K562 (cell line): ENCODE measurements around the gene POR. TPM values are rescaled to one million over a fixed set of nuclear protein-coding genes. Genes with fewer than 3 reads are reported as not detected.

Experiments
- ATF3 ChIP-seq, 2 experiments: fragments of 450-650 bp in 1 of 2; sonication (generic) in 1 of 2; formaldehyde crosslinking in 1 of 2; IDR thresholded peaks in 1 of 2; conservative IDR thresholded peaks in 1 of 2; 2 replicates each; pipeline versions ENCODE4 v1.6.1 to v1.8.1; 2016 to 2023; ENCODE audit warnings: mild to moderate bottlenecking in 2 of 2, moderate library complexity in 2 of 2, inconsistent platforms in 1 of 2, missing genetic modification reagents in 1 of 2
- DMBX1 ChIP-seq: fragments of 250-450 bp; sonication (Bioruptor Pico); IDR thresholded peaks from 2 replicates; pipeline ENCODE4 v1.8.0; 2022; ENCODE audit warnings: inconsistent platforms, mild to moderate bottlenecking, moderate library complexity, borderline replicate concordance
- ETV5 ChIP-seq: sonication (generic); formaldehyde crosslinking; IDR thresholded peaks from 2 replicates; pipeline ENCODE4 v1.4.0; 2020; ENCODE audit warnings: low read depth, mild to moderate bottlenecking, missing genetic modification reagents
- FUS ChIP-seq: fragments of 200-400 bp; formaldehyde crosslinking; optimal IDR thresholded peaks from 2 replicates; pipeline ENCODE3; 2017; ENCODE audit warnings: low read depth, low read length
- KAT2B ChIP-seq: IDR thresholded peaks from one replicate; pipeline ENCODE4 v1.6.1; 2012; ENCODE audit warnings: low read depth, mild to moderate bottlenecking, control low read depth, inconsistent platforms, low read length, moderate library complexity
- MCM3 ChIP-seq: fragments of 450-650 bp; IDR thresholded peaks from 2 replicates; pipeline ENCODE4 v1.6.1; 2016
- MNT ChIP-seq, 2 experiments: fragments of 450-650 bp; conservative IDR thresholded peaks; 2 replicates each; pipeline ENCODE4 v1.6.1; 2017; ENCODE audit warnings: mild to moderate bottlenecking in 2 of 2, moderate library complexity in 2 of 2
- NELFE ChIP-seq: IDR thresholded peaks from 2 replicates; pipeline ENCODE4 v1.6.1; 2011; ENCODE audit warnings: mild to moderate bottlenecking; ENCODE audit not compliant: insufficient read depth, insufficient read length
- NEUROD1 ChIP-seq: fragments of 150-350 bp; IDR thresholded peaks from 2 replicates; pipeline ENCODE4 v1.6.1; 2014; ENCODE audit warnings: borderline replicate concordance, low read length, low read depth; ENCODE audit not compliant: partially characterized antibody
- NFE2 ChIP-seq: IDR thresholded peaks from 2 replicates; pipeline ENCODE4 v1.6.1; 2014; ENCODE audit warnings: antibody characterized with exemption, low read depth
- POLR2B ChIP-seq: fragments of 450-650 bp; IDR thresholded peaks from 2 replicates; pipeline ENCODE4 v1.6.1; 2018; ENCODE audit warnings: low read depth; ENCODE audit not compliant: partially characterized antibody
- POLR3A ChIP-seq: IDR thresholded peaks from 2 replicates; pipeline ENCODE4 v1.6.1; 2011; ENCODE audit warnings: borderline replicate concordance, mild to moderate bottlenecking, moderate library complexity; ENCODE audit not compliant: insufficient read length, insufficient read depth; ENCODE audit errors: extremely low read depth
- TOE1 ChIP-seq, 2 experiments: fragments of 450-650 bp in 1 of 2; sonication (generic) in 1 of 2; formaldehyde crosslinking in 1 of 2; IDR thresholded peaks; 2 replicates each; pipeline versions ENCODE4 v1.7.1 to v1.8.0; 2016 to 2022; ENCODE audit warnings: borderline replicate concordance in 2 of 2, mild to moderate bottlenecking in 2 of 2, antibody characterized with exemption in 1 of 2, inconsistent platforms in 1 of 2, low read depth in 1 of 2, missing genetic modification reagents in 1 of 2, moderate library complexity in 1 of 2
- TSC22D4 ChIP-seq: fragments of 450-650 bp; IDR thresholded peaks from 2 replicates; pipeline ENCODE4 v1.6.1; 2016; ENCODE audit warnings: missing genetic modification characterization, missing biosample characterization, control low read depth
- ZBTB12 ChIP-seq: fragments of 250-450 bp; sonication (Bioruptor Pico); IDR thresholded peaks from 2 replicates; pipeline ENCODE4 v1.4.0; 2020
- ZBTB8A ChIP-seq: fragments of 450-650 bp; IDR thresholded peaks from 2 replicates; pipeline ENCODE4 v1.6.1; 2018; ENCODE audit warnings: mild to moderate bottlenecking, moderate library complexity; ENCODE audit not compliant: partially characterized antibody
- ZNF146 ChIP-seq: IDR thresholded peaks from one replicate; pipeline ENCODE4 v1.6.1; 2018; ENCODE audit warnings: missing compliant biosample characterization; ENCODE audit not compliant: unreplicated experiment
- ZNF584 ChIP-seq: fragments of 200-800 bp; sonication (Bioruptor generic); IDR thresholded peaks from 2 replicates; pipeline ENCODE4 v1.6.1; 2016; ENCODE audit warnings: low read depth, mild to moderate bottlenecking, missing genetic modification characterization, missing compliant biosample characterization
- ZNF764 ChIP-seq: fragments of 250-450 bp; sonication (Bioruptor Pico); IDR thresholded peaks from 2 replicates; pipeline ENCODE4 v1.4.0; 2020; ENCODE audit warnings: low read depth, mild to moderate bottlenecking, moderate library complexity
- polyA plus RNA-seq, 8 experiments: library from polyadenylated mRNA; depleted of rRNA in 4 of 8; stranded (reverse) in 5 of 8; unstranded in 3 of 8; fragments of >200 nt; fragmentation: Nextera tagmentation in 2 of 8; fragmentation: Illumina TruSeq in 1 of 8; extraction: Ambion mirVana in 2 of 8; extraction: Trizol in 1 of 8; gene quantifications; 2 replicates each; pipeline versions ENCODE4 v1.2.1 to v1.2.3, GENCODE V29; 2011 to 2014; ENCODE audit warnings: inconsistent platforms in 1 of 8, missing spikeins in 1 of 8
- total RNA-seq, 7 experiments: library from RNA; depleted of rRNA in 6 of 7; stranded (reverse); fragments of >200 nt in 6 of 7; fragmentation: Illumina TruSeq in 2 of 7; extraction: Trizol in 2 of 7; gene quantifications; 2 replicates each; pipeline versions ENCODE4 v1.2.1 to v1.2.3, GENCODE V29; 2011 to 2021; ENCODE audit warnings: low replicate concordance in 1 of 7
- TF ChIP-seq, protein P1 (sequence below), 3 experiments: IDR thresholded peaks in 2 of 3; conservative IDR thresholded peaks in 1 of 3; 2 replicates each; pipeline ENCODE4 v1.5.1; 2011 to 2012; ENCODE audit warnings: low read length in 3 of 3, mild to moderate bottlenecking in 3 of 3, control low read depth in 2 of 3, improper control_type of control experiment in 1 of 3, inconsistent platforms in 1 of 3, low read depth in 1 of 3, mixed read lengths in 1 of 3, moderate library complexity in 1 of 3; ENCODE audit not compliant: insufficient read depth in 2 of 3
- TF ChIP-seq, protein P2 (sequence below): fragments of 450-650 bp; IDR thresholded peaks from 2 replicates; pipeline ENCODE4 v1.6.1; 2014; ENCODE audit warnings: low read depth, mild to moderate bottlenecking, moderate library complexity, borderline replicate concordance

Gene POR
- total and polyA plus RNA-seq, 9 of the 15 experiments (the other 6 are each of a cell fraction or from before 2014, with no cell fraction given) = 4.7 to 142 (median 40.8) TPM

GRCh38 chr7:75880242-75880641, 34.7 kb upstream of the POR start (continued):
- TF ChIP-seq ZNF584 = no peak
- no peak for TF ChIP-seq TOE1 (IDR thresholded peaks at IDR 0.05; ENCODE audit: borderline replicate concordance)
- no peak for TF ChIP-seq TOE1 (CRISPR knock-in tag; IDR thresholded peaks at IDR 0.05; ENCODE audit: borderline replicate concordance, low read depth)
- TF ChIP-seq ZBTB8A = no peak
- no peak for TF ChIP-seq ZNF146 (CRISPR knock-in tag)
- no peak for TF ChIP-seq NFE2
- TF ChIP-seq POLR2B = no peak
- no peak for TF ChIP-seq TSC22D4
- TF ChIP-seq MCM3 = no peak
- TF ChIP-seq ZBTB12 (CRISPR knock-in tag) = no peak
- no peak for TF ChIP-seq KAT2B
- TF ChIP-seq NEUROD1 = no peak
- TF ChIP-seq NELFE = no peak
- TF ChIP-seq DMBX1 (CRISPR knock-in tag) = no peak
- TF ChIP-seq, protein P1, sequence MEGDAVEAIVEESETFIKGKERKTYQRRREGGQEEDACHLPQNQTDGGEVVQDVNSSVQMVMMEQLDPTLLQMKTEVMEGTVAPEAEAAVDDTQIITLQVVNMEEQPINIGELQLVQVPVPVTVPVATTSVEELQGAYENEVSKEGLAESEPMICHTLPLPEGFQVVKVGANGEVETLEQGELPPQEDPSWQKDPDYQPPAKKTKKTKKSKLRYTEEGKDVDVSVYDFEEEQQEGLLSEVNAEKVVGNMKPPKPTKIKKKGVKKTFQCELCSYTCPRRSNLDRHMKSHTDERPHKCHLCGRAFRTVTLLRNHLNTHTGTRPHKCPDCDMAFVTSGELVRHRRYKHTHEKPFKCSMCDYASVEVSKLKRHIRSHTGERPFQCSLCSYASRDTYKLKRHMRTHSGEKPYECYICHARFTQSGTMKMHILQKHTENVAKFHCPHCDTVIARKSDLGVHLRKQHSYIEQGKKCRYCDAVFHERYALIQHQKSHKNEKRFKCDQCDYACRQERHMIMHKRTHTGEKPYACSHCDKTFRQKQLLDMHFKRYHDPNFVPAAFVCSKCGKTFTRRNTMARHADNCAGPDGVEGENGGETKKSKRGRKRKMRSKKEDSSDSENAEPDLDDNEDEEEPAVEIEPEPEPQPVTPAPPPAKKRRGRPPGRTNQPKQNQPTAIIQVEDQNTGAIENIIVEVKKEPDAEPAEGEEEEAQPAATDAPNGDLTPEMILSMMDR (IDR thresholded peaks at IDR 0.05 in 2 of 3, conservative IDR thresholded peaks at IDR 0.05 in 1 of 3; ENCODE audit: insufficient read depth in 2 of 3, low read depth in 1 of 3, low read length in 3 of 3) = no peak
- TF ChIP-seq FUS = no peak
- TF ChIP-seq, protein P2, sequence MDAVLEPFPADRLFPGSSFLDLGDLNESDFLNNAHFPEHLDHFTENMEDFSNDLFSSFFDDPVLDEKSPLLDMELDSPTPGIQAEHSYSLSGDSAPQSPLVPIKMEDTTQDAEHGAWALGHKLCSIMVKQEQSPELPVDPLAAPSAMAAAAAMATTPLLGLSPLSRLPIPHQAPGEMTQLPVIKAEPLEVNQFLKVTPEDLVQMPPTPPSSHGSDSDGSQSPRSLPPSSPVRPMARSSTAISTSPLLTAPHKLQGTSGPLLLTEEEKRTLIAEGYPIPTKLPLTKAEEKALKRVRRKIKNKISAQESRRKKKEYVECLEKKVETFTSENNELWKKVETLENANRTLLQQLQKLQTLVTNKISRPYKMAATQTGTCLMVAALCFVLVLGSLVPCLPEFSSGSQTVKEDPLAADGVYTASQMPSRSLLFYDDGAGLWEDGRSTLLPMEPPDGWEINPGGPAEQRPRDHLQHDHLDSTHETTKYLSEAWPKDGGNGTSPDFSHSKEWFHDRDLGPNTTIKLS = no peak
- TF ChIP-seq ETV5 (CRISPR knock-in tag) = no peak
- TF ChIP-seq MNT (conservative IDR thresholded peaks at IDR 0.05) = no peak
- TF ChIP-seq ATF3 (IDR thresholded peaks at IDR 0.05) = no peak
- no peak for TF ChIP-seq ATF3 (CRISPR knock-in tag; conservative IDR thresholded peaks at IDR 0.05)
- TF ChIP-seq ZNF764 (CRISPR knock-in tag) = no peak
- TF ChIP-seq POLR3A = no peak
